CD4-positive, alpha-beta memory T cell (primary cell): ENCODE results near the gene CASP8. TPM values are rescaled to one million over a fixed set of nuclear protein-coding genes. Genes with fewer than 3 reads are reported as not detected.

ENCODE experiments used
- CTCF ChIA-PET: fragments of 350-600 bp; sonication (Branson Sonifier 250); formaldehyde crosslinking; loops from one replicate; lab custom pipeline; 2021; ENCODE audit warnings: inconsistent platforms; ENCODE audit not compliant: partially characterized antibody; lab: Charles Lee
- POLR2A ChIA-PET: fragments of 350-600 bp; sonication (Branson Sonifier 250); formaldehyde crosslinking; loops from one replicate; lab custom pipeline; 2021; ENCODE audit not compliant: partially characterized antibody; lab: Charles Lee
- DNase-seq, 5 donors: peaks; one replicate each; pipeline versions ENCODE4 v3.0.0 to v3.0.0-alpha.2; 2020 to 2022; ENCODE audit warnings: mixed read lengths in 1 of 5
- H3K27ac ChIP-seq: one replicate; pipeline ENCODE4 v1.7.0; 2013; ENCODE audit warnings: low read depth, low read length
- H3K27me3 ChIP-seq: 2 replicates; pipeline ENCODE4 v1.7.0; 2013; ENCODE audit warnings: mild to moderate bottlenecking, low read length, moderate library complexity; ENCODE audit not compliant: insufficient read depth
- H3K36me3 ChIP-seq: 2 replicates; pipeline ENCODE4 v1.7.0; 2013; ENCODE audit warnings: mild to moderate bottlenecking, low read length, moderate library complexity; ENCODE audit not compliant: insufficient read depth
- H3K4me1 ChIP-seq: 2 replicates; pipeline ENCODE4 v1.7.0; 2013; ENCODE audit warnings: mild to moderate bottlenecking, low read length, moderate library complexity; ENCODE audit not compliant: insufficient read depth
- H3K4me3 ChIP-seq, 2 donors: one replicate each; pipeline ENCODE4 v1.7.0; 2013; ENCODE audit warnings: low read length in 2 of 2, mild to moderate bottlenecking in 1 of 2
- H3K9me3 ChIP-seq, 2 donors: one replicate each; pipeline ENCODE4 v1.7.0; 2013; ENCODE audit warnings: low read length in 2 of 2, control low read depth in 1 of 2; ENCODE audit not compliant: control insufficient read depth in 1 of 2
- H3K27ac Mint-ChIP-seq, 7 donors: one replicate each; pipeline ENCODE4 v1.8.0; 2020 to 2021; ENCODE audit warnings: mixed read lengths in 7 of 7, mild to moderate bottlenecking in 6 of 7, inconsistent platforms in 3 of 7, moderate library complexity in 3 of 7
- H3K27me3 Mint-ChIP-seq, 2 donors: one replicate each; pipeline ENCODE4 v1.8.0; 2020 to 2021; ENCODE audit warnings: mixed read lengths in 2 of 2
- H3K36me3 Mint-ChIP-seq, 2 donors: one replicate each; pipeline ENCODE4 v1.8.0; 2020 to 2021; ENCODE audit warnings: mixed read lengths in 2 of 2, inconsistent platforms in 1 of 2, mild to moderate bottlenecking in 1 of 2
- H3K4me1 Mint-ChIP-seq, 4 donors: one replicate each; pipeline ENCODE4 v1.8.0; 2020 to 2021; ENCODE audit warnings: mixed read lengths in 4 of 4, mild to moderate bottlenecking in 1 of 4
- H3K4me3 Mint-ChIP-seq, 8 donors: one replicate each; pipeline ENCODE4 v1.8.0; 2020 to 2021; ENCODE audit warnings: mixed read lengths in 8 of 8, mild to moderate bottlenecking in 7 of 8, moderate library complexity in 6 of 8, inconsistent platforms in 3 of 8
- H3K9me3 Mint-ChIP-seq, 8 donors: one replicate each; pipeline ENCODE4 v1.8.0; 2020 to 2021; ENCODE audit warnings: mixed read lengths in 8 of 8, mild to moderate bottlenecking in 5 of 8, inconsistent platforms in 3 of 8, moderate library complexity in 1 of 8
- intact Hi-C: fragments of 100-400 bp; cut with micrococcal nuclease; formaldehyde crosslinking; loops from one replicate; pipeline ENCODE4 v1.15.1; 2023
- polyA plus RNA-seq, 2 donors: library from polyadenylated mRNA; unstranded; fragments of 300-500 nt; fragmentation: Illumina TruSeq; gene quantifications; one replicate each; pipeline ENCODE4 v1.2.3, GENCODE V29; 2021
- total RNA-seq, 2 experiments: library from RNA; stranded (reverse); gene quantifications; one replicate each; pipeline ENCODE4 v1.2.3, GENCODE V29; 2021

CASP8 gene
- total and polyA plus RNA-seq, 4 experiments from 2014 or later: 30.6 to 200 (median 153) TPM

GRCh38 chr2:201250741-201251140, 9.6 kb upstream of the CASP8 start:
- H3K4me1 ChIP-seq: peaks cover 86% of the 10 kb centered on the region
- H3K27ac ChIP-seq: no peak overlapping the region
- no peaks in the 10 kb centered on the region for H3K27me3 ChIP-seq
- Mint-ChIP-seq H3K4me1 (peaks cover 57 to 92% (median 71%) of the 10 kb centered on the region in 4 donors), H3K9me3 (peaks cover 0 to 7% (median 0%) of the 10 kb centered on the region in 8 donors), H3K27me3 (no peaks in the 10 kb centered on the region), H3K27ac (peak overlapping the region; percentile 48 to 88 (median 79)), H3K36me3 (peaks cover 27 to 43% of the 10 kb centered on the region in 2 donors), H3K4me3 (peak overlapping the region in 4 of 8 donors; percentile 1 to 54 (median 26))
- no peaks in the 10 kb centered on the region for H3K9me3 ChIP-seq
- no peaks in the 10 kb centered on the region for H3K36me3 ChIP-seq
- intact Hi-C loops: no loop called here
- CTCF ChIA-PET: interaction anchor here (0.7 to 8.7 kb wide), 4 partner anchors 10 to 18 kb away, joined by 3 to 71 read pairs (median 24); partner anchors contain the start of gene CASP8
- no peak overlapping the region for H3K4me3 ChIP-seq
- POLR2A ChIA-PET: interaction anchor here (1.7 to 4.6 kb wide), 2 partner anchors 12 to 13 kb away, joined by 4 to 72 read pairs; partner anchors contain the start of gene CASP8
- no peak for DNase-seq

- ChIA-PET CTCF (interaction anchor here (1.3 to 8.7 kb wide), 7 partner anchors 11 to 111 kb away, joined by 3 to 71 read pairs (median 13); partner anchors contain the start of gene CASP10), POLR2A (interaction anchor here (0.6 to 14.9 kb wide), 16 partner anchors 8 to 390 kb away, joined by 3 to 249 read pairs (median 7); partner anchors contain the start of genes CASP10, CASP8, CLK1 and STRADB)
- DNase-seq: peak in 2 of 5 donors; percentile 34 to 54
- Mint-ChIP-seq H3K27me3 (no peaks in the 10 kb centered on the region), H3K36me3 (peaks cover 26 to 33% of the 10 kb centered on the region in 2 donors), H3K4me1 (peaks cover 57 to 94% (median 78%) of the 10 kb centered on the region in 4 donors), H3K4me3 (peak overlapping the region; percentile 48 to 76 (median 58)), H3K9me3 (peaks cover 0 to 7% (median under 1%) of the 10 kb centered on the region in 8 donors), H3K27ac (peak overlapping the region; percentile 90 to 99 (median 97))
- no peaks in the 10 kb centered on the region for H3K36me3 ChIP-seq
- H3K4me1 ChIP-seq: peaks cover 98% of the 10 kb centered on the region
- peak overlapping the region; percentile 43 for H3K27ac ChIP-seq
- no peaks in the 10 kb centered on the region for H3K27me3 ChIP-seq
- intact Hi-C loops: no loop called here
- H3K9me3 ChIP-seq: no peaks in the 10 kb centered on the region
- H3K4me3 ChIP-seq: no peak overlapping the region
Observed at GRCh38 chr2:201254081-201254730, 6.1 kb upstream of the CASP8 start.

GRCh38 chr2:201255408-201256033, 4.8 kb upstream of the CASP8 start:
- Mint-ChIP-seq H3K4me1 (peaks cover 51 to 91% (median 75%) of the 10 kb centered on the region in 4 donors), H3K4me3 (peak overlapping the region in 4 of 8 donors; percentile 40 to 89 (median 68)), H3K27ac (peak overlapping the region; percentile 95 to 100 (median 99)), H3K36me3 (peaks cover 19 to 25% of the 10 kb centered on the region in 2 donors), H3K27me3 (no peaks in the 10 kb centered on the region), H3K9me3 (peaks cover 0 to 4% (median under 1%) of the 10 kb centered on the region in 8 donors)
- Histone ChIP-seq H3K27ac (peak overlapping the region; percentile 86), H3K36me3 (no peaks in the 10 kb centered on the region), H3K4me1 (peaks cover 97% of the 10 kb centered on the region), H3K9me3 (no peaks in the 10 kb centered on the region), H3K4me3 (no peak overlapping the region), H3K27me3 (no peaks in the 10 kb centered on the region)
- intact Hi-C loops: loop anchor here (5.0 kb wide), 1 partner anchor 777 kb away; the partner anchor contains the start of gene FZD7
- POLR2A ChIA-PET: interaction anchor here (0.7 to 14.9 kb wide), 8 partner anchors 9 to 139 kb away, joined by 3 to 249 read pairs (median 22); partner anchors contain the start of gene CFLAR
- no peak for DNase-seq
- CTCF ChIA-PET: interaction anchor here (1.0 to 8.7 kb wide), 7 partner anchors 8 to 23 kb away, joined by 3 to 72 read pairs (median 4); no protein-coding TSS in a partner anchor

GRCh38 chr2:201256082-201256481, 4.3 kb upstream of the CASP8 start:
- ChIA-PET POLR2A (interaction anchor here (0.7 to 14.9 kb wide), 8 partner anchors 8 to 139 kb away, joined by 3 to 249 read pairs (median 22); partner anchors contain the start of gene CFLAR), CTCF (interaction anchor here (1.0 to 8.7 kb wide), 6 partner anchors 8 to 23 kb away, joined by 3 to 72 read pairs (median 6); no protein-coding TSS in a partner anchor)
- Histone ChIP-seq H3K4me1 (peaks cover 92% of the 10 kb centered on the region), H3K9me3 (no peaks in the 10 kb centered on the region), H3K36me3 (no peaks in the 10 kb centered on the region), H3K4me3 (no peak overlapping the region), H3K27me3 (no peaks in the 10 kb centered on the region), H3K27ac (peak overlapping the region; percentile 86)
- peaks cover 0 to 4% (median 0%) of the 10 kb centered on the region in 8 donors for H3K9me3 Mint-ChIP-seq
- peak overlapping the region in 5 of 8 donors; percentile 22 to 93 (median 92) for H3K4me3 Mint-ChIP-seq
- DNase-seq: no peak
- peaks cover 46 to 87% (median 71%) of the 10 kb centered on the region in 4 donors for H3K4me1 Mint-ChIP-seq
- H3K27ac Mint-ChIP-seq: peak overlapping the region; percentile 95 to 100 (median 99)
- intact Hi-C loops: loop anchor here (5.0 kb wide), 1 partner anchor 776 kb away; the partner anchor contains the start of gene FZD7
- no peaks in the 10 kb centered on the region for H3K27me3 Mint-ChIP-seq
- peaks cover 20 to 21% of the 10 kb centered on the region in 2 donors for H3K36me3 Mint-ChIP-seq

GRCh38 chr2:201257381-201257955, 2.9 kb upstream of the CASP8 start:
- H3K27ac ChIP-seq: peak overlapping the region; percentile 86
- peaks cover 41 to 82% (median 63%) of the 10 kb centered on the region in 4 donors for H3K4me1 Mint-ChIP-seq
- ChIA-PET POLR2A (interaction anchor here (0.6 to 14.9 kb wide), 18 partner anchors 9 to 1008 kb away, joined by 3 to 249 read pairs (median 5); partner anchors contain the start of genes CASP10, CFLAR, CLK1 and NOP58), CTCF (interaction anchor here (1.9 to 8.7 kb wide), 3 partner anchors 20 to 24 kb away, joined by 7 to 72 read pairs (median 71); no protein-coding TSS in a partner anchor)
- peak; percentile 64 to 81 (median 76) for DNase-seq
- no peaks in the 10 kb centered on the region for H3K36me3 ChIP-seq
- intact Hi-C loops: loop anchor here (5.0 kb wide), 1 partner anchor 775 kb away; the partner anchor contains the start of gene FZD7
- peaks cover 79% of the 10 kb centered on the region for H3K4me1 ChIP-seq
- peaks cover 0 to 2% (median 0%) of the 10 kb centered on the region in 8 donors for H3K9me3 Mint-ChIP-seq
- no peaks in the 10 kb centered on the region for H3K9me3 ChIP-seq
- peak overlapping the region; percentile 95 to 100 (median 99) for H3K27ac Mint-ChIP-seq
- H3K4me3 ChIP-seq: peak overlapping the region; percentile 57 to 58
- H3K27me3 ChIP-seq: no peaks in the 10 kb centered on the region
- no peaks in the 10 kb centered on the region for H3K27me3 Mint-ChIP-seq
- peak overlapping the region; percentile 89 to 93 (median 92) for H3K4me3 Mint-ChIP-seq
- H3K36me3 Mint-ChIP-seq: peaks cover 20 to 23% of the 10 kb centered on the region in 2 donors
